Loucy (cell line): ENCODE measurements around the gene CREB3L4.

Experiments used
- H2AFZ ChIP-seq: fragments of 200-600 bp; sonication (generic); 2 replicates; pipeline ENCODE4 v1.6.0; 2016; ENCODE audit warnings: antibody characterized with exemption, mild to moderate bottlenecking, low read length, moderate library complexity
- H3F3A ChIP-seq: fragments of 200-600 bp; 2 replicates; pipeline ENCODE4 v1.6.0; 2016; ENCODE audit warnings: antibody characterized with exemption, low read depth, mild to moderate bottlenecking
- H3K27me3 ChIP-seq: fragments of 200-600 bp; sonication (generic); 2 replicates; pipeline ENCODE4 v1.6.1; 2014; ENCODE audit warnings: low read length, mild to moderate bottlenecking; ENCODE audit not compliant: insufficient read depth, poor library complexity, severe bottlenecking
- H3K36me3 ChIP-seq: fragments of 200-600 bp; sonication (generic); 2 replicates; pipeline ENCODE4 v1.6.1; 2016; ENCODE audit warnings: low read length; ENCODE audit not compliant: insufficient read depth
- H3K4me1 ChIP-seq: fragments of 200-600 bp; sonication (generic); 2 replicates; pipeline ENCODE4 v1.5.1; 2014; ENCODE audit warnings: low read length, mild to moderate bottlenecking; ENCODE audit not compliant: insufficient read depth, poor library complexity, severe bottlenecking
- H3K4me2 ChIP-seq: fragments of 200-600 bp; sonication (generic); 2 replicates; pipeline ENCODE4 v1.6.0; 2014; ENCODE audit warnings: antibody characterized with exemption, low read length, low read depth, mild to moderate bottlenecking; ENCODE audit not compliant: poor library complexity, severe bottlenecking
- H3K4me3 ChIP-seq: fragments of 200-600 bp; sonication (generic); 2 replicates; pipeline ENCODE4 v1.5.1; 2014; ENCODE audit warnings: low read length, mild to moderate bottlenecking, mixed read lengths; ENCODE audit not compliant: poor library complexity, severe bottlenecking
- H3K79me2 ChIP-seq: fragments of 200-600 bp; sonication (generic); 2 replicates; pipeline ENCODE4 v1.6.1; 2014; ENCODE audit warnings: low read length; ENCODE audit not compliant: insufficient read depth
- H3K9ac ChIP-seq: fragments of 200-600 bp; sonication (generic); 2 replicates; pipeline ENCODE4 v1.6.0; 2014; ENCODE audit warnings: mild to moderate bottlenecking, low read depth, low read length, moderate library complexity; ENCODE audit not compliant: poor library complexity, severe bottlenecking
- H3K9me2 ChIP-seq: fragments of 200-600 bp; sonication (generic); replicated peaks from 2 replicates; pipeline ENCODE4 v1.6.1; 2016; ENCODE audit warnings: low read depth, low read length, mixed read lengths
- H3K9me3 ChIP-seq: fragments of 200-600 bp; sonication (generic); 2 replicates; pipeline ENCODE4 v1.6.1; 2014; ENCODE audit warnings: mild to moderate bottlenecking, antibody characterized with exemption, low read length, low read depth; ENCODE audit not compliant: insufficient read depth
- H4K20me1 ChIP-seq: fragments of 200-600 bp; sonication (generic); 2 replicates; pipeline ENCODE4 v1.6.0; 2014; ENCODE audit warnings: antibody characterized with exemption, low read length, mild to moderate bottlenecking; ENCODE audit not compliant: insufficient read depth, poor library complexity, severe bottlenecking
- CTCF ChIP-seq: fragments of 200-600 bp; sonication (generic); conservative IDR thresholded peaks from 2 replicates; pipeline ENCODE4 v1.5.1; 2014; ENCODE audit warnings: mild to moderate bottlenecking, antibody characterized with exemption, low read length
- EZH2phosphoT487 ChIP-seq: fragments of 200-600 bp; IDR thresholded peaks from 2 replicates; pipeline ENCODE4 v1.6.1; 2018; ENCODE audit warnings: antibody characterized with exemption, mild to moderate bottlenecking, moderate library complexity, borderline replicate concordance

The CREB3L4 gene

GRCh38 chr1:153937331-153937730 is 30.4 kb upstream of the CREB3L4 start:
- no peak for TF ChIP-seq CTCF
- TF ChIP-seq EZH2phosphoT487: no peak
- Histone ChIP-seq H4K20me1 (no peaks in the 10 kb centered on the region), H2AFZ (no peak overlapping the region), H3K79me2 (peaks cover 3% of the 10 kb centered on the region; the same call in 1 of the 2 replicates), H3K36me3 (peaks cover 56% of the 10 kb centered on the region; the same call in 1 of the 2 replicates), H3K4me3 (no peak overlapping the region), H3K4me1 (no peaks in the 10 kb centered on the region), H3K4me2 (no peak overlapping the region), H3F3A (no peaks in the 10 kb centered on the region), H3K27me3 (no peaks in the 10 kb centered on the region), H3K9me3 (no peaks in the 10 kb centered on the region), H3K9ac (no peak overlapping the region), H3K9me2 (no peaks in the 10 kb centered on the region)

- Histone ChIP-seq H3K27me3 (no peaks in the 10 kb centered on the region), H3F3A (no peaks in the 10 kb centered on the region), H2AFZ (no peak overlapping the region), H3K9me2 (no peaks in the 10 kb centered on the region), H3K4me1 (peaks cover 3% of the 10 kb centered on the region), H3K9ac (no peak overlapping the region), H3K79me2 (peaks cover 18% of the 10 kb centered on the region), H3K36me3 (peaks cover 54% of the 10 kb centered on the region; the same call in 1 of the 2 replicates), H3K9me3 (no peaks in the 10 kb centered on the region), H3K4me3 (no peak overlapping the region), H3K4me2 (no peak overlapping the region), H4K20me1 (peaks cover 5% of the 10 kb centered on the region)
- TF ChIP-seq CTCF (no peak), EZH2phosphoT487 (no peak)
Observed at GRCh38 chr1:153938996-153939395, 28.7 kb upstream of the CREB3L4 start.

GRCh38 chr1:153939476-153939875 is 28.2 kb upstream of the CREB3L4 start:
- TF ChIP-seq EZH2phosphoT487: no peak
- no peak for TF ChIP-seq CTCF
- H3K36me3 ChIP-seq: peaks cover 54% of the 10 kb centered on the region; the same call in 1 of the 2 replicates
- no peak overlapping the region for H2AFZ ChIP-seq
- peaks cover 23% of the 10 kb centered on the region for H3K79me2 ChIP-seq
- peaks cover 8% of the 10 kb centered on the region for H3K4me1 ChIP-seq
- no peaks in the 10 kb centered on the region for H3K9me3 ChIP-seq
- no peak overlapping the region for H3K4me2 ChIP-seq
- no peak overlapping the region for H3K9ac ChIP-seq
- H3K9me2 ChIP-seq: no peaks in the 10 kb centered on the region
- H4K20me1 ChIP-seq: peaks cover 9% of the 10 kb centered on the region
- no peak overlapping the region for H3K4me3 ChIP-seq
- no peaks in the 10 kb centered on the region for H3K27me3 ChIP-seq
- no peaks in the 10 kb centered on the region for H3F3A ChIP-seq
